Psoas muscle (tissue), 8 donors: ENCODE data around the gene ASTN2. TPM values are rescaled to one million over a fixed set of nuclear protein-coding genes. Genes with fewer than 3 reads are reported as not detected.

Source experiments
- ATAC-seq, 4 donors: fragments of 200-7000 bp; cut with Tn5 transposase; one replicate each; pipeline ENCODE4 v1.9.1; 2020; ENCODE audit warnings: moderate library complexity in 3 of 4, mild to moderate bottlenecking in 2 of 4
- DNase-seq, 2 donors: peaks; one replicate each; pipeline ENCODE4 v3.0.0-alpha.2; 2020
- H3K27ac ChIP-seq: fragments of 200-600 bp; one replicate; pipeline ENCODE4 v1.8.0; 2022
- H3K27me3 ChIP-seq, 3 donors: fragments of 200-600 bp in 1 of 3; one replicate each; pipeline versions ENCODE4 v1.6.1 to v1.8.0; 2013 to 2022; ENCODE audit warnings: low read length in 2 of 3, mild to moderate bottlenecking in 2 of 3, moderate library complexity in 1 of 3; ENCODE audit not compliant: insufficient read depth in 3 of 3
- H3K36me3 ChIP-seq, 2 donors: fragments of 200-600 bp in 1 of 2; one replicate each; pipeline versions ENCODE4 v1.6.1 to v1.8.0; 2013 to 2022; ENCODE audit warnings: low read depth in 1 of 2, mild to moderate bottlenecking in 1 of 2, moderate library complexity in 1 of 2; ENCODE audit not compliant: insufficient read depth in 1 of 2
- H3K4me1 ChIP-seq: fragments of 200-600 bp; one replicate; pipeline ENCODE4 v1.8.0; 2022
- H3K4me3 ChIP-seq: fragments of 200-600 bp; one replicate; pipeline ENCODE4 v1.8.0; 2022; ENCODE audit warnings: mild to moderate bottlenecking
- H3K9me3 ChIP-seq: fragments of 200-600 bp; one replicate; pipeline ENCODE4 v1.8.0; 2022
- WGBS, 3 donors: extraction: QIAGEN DNeasy Blood & Tissue Kit; methylation state at CpG; one replicate each; pipeline versions ENCODE4 v1.1.6 to v1.1.7; 2013; 5-methylcytosine and 5-hydroxymethylcytosine counted together
- intact Hi-C, 2 donors: fragments of 100-400 bp; cut with DNase I; formaldehyde crosslinking; loops; one replicate each; pipeline versions ENCODE4 v1.11.0 to v1.14.2; 2022
- polyA plus RNA-seq, 3 donors: library from polyadenylated mRNA; stranded (reverse); fragments of 200-250 nt; gene quantifications; one replicate each; pipeline ENCODE4 v1.2.3, GENCODE V29; 2013
- total RNA-seq, 4 donors: library from RNA; stranded (reverse); fragmentation: NEBNext Ultra II Directional in 2 of 4; extraction: Animal tissue kit (Norgen Biotek cat#: 25700) in 2 of 4; gene quantifications; one replicate each; pipeline versions ENCODE4 v1.2.1 to v1.2.4, GENCODE V29; 2021 to 2023
- TF ChIP-seq, protein P1 (sequence below): fragments of 200-600 bp; IDR thresholded peaks from one replicate; pipeline ENCODE4 v1.8.0; 2022; ENCODE audit warnings: antibody characterized with exemption
- donor health status: healthy with polysubstance abuse.
- donor health status: DM: no; HTN: no; CAD: no; lungs with moderate emphysema.
- donor health status: Bipolar disorder and iron deficiency.
- donor health status: healthy.
- donor health status: DM: yes; HTN: yes; CAD: no.
- donor health status: DM: no; HTN: no; CAD: no.
- donor health status: DM: no; HTN: no; CAD: no.
- donor health status: DM: yes; HTN: yes; CAD: no.

ASTN2 gene
- total and polyA plus RNA-seq, 7 donors, result 2.0 to 10.3 (median 3.3) TPM

DNA sequence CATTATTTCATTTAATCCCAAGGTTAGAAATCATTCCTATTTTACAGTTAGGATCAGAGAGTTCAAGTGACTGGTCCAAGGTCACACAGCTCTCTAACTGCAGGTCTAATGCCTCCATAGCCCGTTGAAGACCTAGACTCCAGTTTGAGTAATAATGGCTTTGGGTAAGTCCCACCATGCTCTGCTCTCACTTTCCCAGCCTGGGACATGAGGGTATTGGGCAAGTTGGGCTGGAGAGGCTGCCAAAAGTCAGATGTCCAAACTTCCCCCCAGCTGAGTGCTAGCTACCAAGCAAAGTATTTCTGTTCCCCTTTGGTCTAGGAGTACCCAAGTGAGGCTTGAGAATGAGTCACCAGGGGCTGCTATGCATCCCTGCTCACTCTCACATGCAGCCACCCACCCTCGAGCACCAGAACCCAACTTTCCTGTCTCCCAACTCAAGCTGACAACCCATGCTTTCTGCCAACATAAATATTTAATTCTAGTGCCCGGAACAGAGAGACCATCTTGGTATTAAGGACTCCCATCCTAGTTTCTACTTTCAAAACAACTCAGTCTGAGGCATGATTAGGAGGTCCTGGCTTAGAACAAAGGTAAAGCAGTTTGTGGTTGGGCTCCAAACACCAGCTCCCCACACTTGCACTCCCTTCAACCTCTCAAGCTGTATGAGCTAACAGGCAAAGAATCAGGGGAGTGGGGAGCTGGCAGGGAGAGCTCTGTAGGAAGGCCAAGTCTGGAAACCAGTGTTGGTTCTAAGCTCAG lies 964.3 kb downstream of the ASTN2 start:
- 83 to 86% (median 86%) methylated on average over 3 of the region's 3 CpGs for WGBS, 3 donors
- TF ChIP-seq, protein P1, sequence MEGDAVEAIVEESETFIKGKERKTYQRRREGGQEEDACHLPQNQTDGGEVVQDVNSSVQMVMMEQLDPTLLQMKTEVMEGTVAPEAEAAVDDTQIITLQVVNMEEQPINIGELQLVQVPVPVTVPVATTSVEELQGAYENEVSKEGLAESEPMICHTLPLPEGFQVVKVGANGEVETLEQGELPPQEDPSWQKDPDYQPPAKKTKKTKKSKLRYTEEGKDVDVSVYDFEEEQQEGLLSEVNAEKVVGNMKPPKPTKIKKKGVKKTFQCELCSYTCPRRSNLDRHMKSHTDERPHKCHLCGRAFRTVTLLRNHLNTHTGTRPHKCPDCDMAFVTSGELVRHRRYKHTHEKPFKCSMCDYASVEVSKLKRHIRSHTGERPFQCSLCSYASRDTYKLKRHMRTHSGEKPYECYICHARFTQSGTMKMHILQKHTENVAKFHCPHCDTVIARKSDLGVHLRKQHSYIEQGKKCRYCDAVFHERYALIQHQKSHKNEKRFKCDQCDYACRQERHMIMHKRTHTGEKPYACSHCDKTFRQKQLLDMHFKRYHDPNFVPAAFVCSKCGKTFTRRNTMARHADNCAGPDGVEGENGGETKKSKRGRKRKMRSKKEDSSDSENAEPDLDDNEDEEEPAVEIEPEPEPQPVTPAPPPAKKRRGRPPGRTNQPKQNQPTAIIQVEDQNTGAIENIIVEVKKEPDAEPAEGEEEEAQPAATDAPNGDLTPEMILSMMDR, result no peak
- no peak for DNase-seq
- Histone ChIP-seq H3K36me3 (no peaks in the 10 kb centered on the region), H3K27ac (no peak overlapping the region), H3K27me3 (no peaks in the 10 kb centered on the region), H3K4me3 (no peak overlapping the region), H3K4me1 (no peaks in the 10 kb centered on the region), H3K9me3 (no peaks in the 10 kb centered on the region)
- intact Hi-C loops, result no loop called here
- no peak for ATAC-seq

DNA sequence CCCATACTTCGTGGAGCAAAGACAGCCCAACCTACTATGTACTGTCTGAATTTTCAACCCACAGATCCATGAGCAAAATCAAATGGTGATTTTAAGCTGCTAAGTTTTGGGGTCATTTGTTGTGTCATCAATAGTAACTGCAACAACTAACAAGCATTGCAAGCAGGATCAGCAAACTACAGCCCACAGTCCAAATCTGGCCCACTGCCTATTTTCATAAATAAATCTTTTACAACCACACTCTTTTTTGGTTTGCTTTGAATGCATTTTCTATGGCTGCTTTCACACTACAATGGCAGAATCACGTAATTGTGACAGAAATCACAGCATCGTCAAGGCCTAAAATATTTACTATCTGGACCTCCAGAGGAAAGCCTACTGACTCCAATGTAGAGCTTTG lies 964.9 kb downstream of the ASTN2 start:
- ATAC-seq (no peak), DNase-seq (no peak)
- WGBS, 3 donors, result 81 to 83% (median 81%) methylated on average over 3 of the region's 3 CpGs
- no peak overlapping the region for H3K4me3 ChIP-seq
- no peaks in the 10 kb centered on the region for H3K27me3 ChIP-seq
- H3K27ac ChIP-seq, result no peak overlapping the region
- TF ChIP-seq, protein P1, result no peak
- intact Hi-C loops, result no loop called here
- H3K9me3 ChIP-seq, result no peaks in the 10 kb centered on the region
- H3K36me3 ChIP-seq, result no peaks in the 10 kb centered on the region
- no peaks in the 10 kb centered on the region for H3K4me1 ChIP-seq

GRCh38 chr9:116448431-116448830 lies 966.4 kb downstream of the ASTN2 start:
- DNase-seq, result no peak
- no peaks in the 10 kb centered on the region for H3K36me3 ChIP-seq
- no peaks in the 10 kb centered on the region for H3K4me1 ChIP-seq
- no peak overlapping the region for H3K27ac ChIP-seq
- TF ChIP-seq, protein P1, result no peak
- H3K27me3 ChIP-seq, result no peaks in the 10 kb centered on the region
- no peak overlapping the region for H3K4me3 ChIP-seq
- no peak for ATAC-seq
- WGBS, 3 donors, result 56 to 68% (median 58%) methylated on average over 3 of the region's 3 CpGs
- H3K9me3 ChIP-seq, result no peaks in the 10 kb centered on the region
- intact Hi-C loops, result no loop called here

- no peaks in the 10 kb centered on the region for H3K27me3 ChIP-seq
These were observed 966.9 kb downstream of the ASTN2 start for GRCh38 chr9:116447934-116448333.

More at GRCh38 chr9:116447934-116448333, 966.9 kb downstream of the ASTN2 start:
- WGBS, 3 donors, result 47 to 57% (median 51%) methylated on average over 6 of the region's 6 CpGs
- Histone ChIP-seq H3K9me3 (no peaks in the 10 kb centered on the region), H3K36me3 (no peaks in the 10 kb centered on the region), H3K27ac (no peak overlapping the region), H3K4me3 (no peak overlapping the region), H3K4me1 (no peaks in the 10 kb centered on the region)
- TF ChIP-seq, protein P1, result no peak
- ATAC-seq, result no peak
- intact Hi-C loops, result no loop called here
- no peak for DNase-seq
